H1 (cell line): Measurements from ENCODE around the gene SGCD. TPM values are rescaled to one million over a fixed set of nuclear protein-coding genes. Genes with fewer than 3 reads are reported as not detected.

Experiments
- CTCF ChIA-PET: fragments of 300-600 bp; sonication (Branson Sonifier 250); formaldehyde crosslinking; loops from one replicate; lab custom pipeline; 2021; ENCODE audit not compliant: partially characterized antibody; lab: Charles Lee
- POLR2A ChIA-PET: fragments of 300-600 bp; sonication (Branson Sonifier 250); formaldehyde crosslinking; loops from one replicate; lab custom pipeline; 2021; ENCODE audit warnings: inconsistent platforms; ENCODE audit not compliant: partially characterized antibody; lab: Charles Lee
- DNase-seq, 2 experiments: peaks; one replicate each; pipeline versions ENCODE4 v3.0.0 to v3.0.0-alpha.2; 2010 to 2022; ENCODE audit warnings: low spot score in 2 of 2, low read depth in 1 of 2, mixed read lengths in 1 of 2
- FAIRE-seq: peaks from 2 replicates; lab custom pipeline; 2011; peaks lifted over from hg19 to GRCh38; lab: Jason Lieb, UNC
- H2AFZ ChIP-seq: 2 replicates; pipeline ENCODE4 v1.8.1; 2012; ENCODE audit warnings: low read length, inconsistent platforms
- H2AK5ac ChIP-seq: 2 replicates; pipeline ENCODE4 v1.6.1; 2013; ENCODE audit warnings: low read depth, low read length
- H2BK120ac ChIP-seq: replicated peaks from 2 replicates; pipeline ENCODE3; 2013; ENCODE audit warnings: low read depth, low read length, inconsistent platforms
- H2BK12ac ChIP-seq: 2 replicates; pipeline ENCODE4 v1.6.1; 2013; ENCODE audit warnings: low read depth, low read length
- H2BK15ac ChIP-seq: 2 replicates; pipeline ENCODE4 v1.6.1; 2013; ENCODE audit warnings: low read length
- H2BK20ac ChIP-seq: 2 replicates; pipeline ENCODE4 v1.6.1; 2013; ENCODE audit warnings: low read length
- H2BK5ac ChIP-seq: 2 replicates; pipeline ENCODE4 v1.6.1; 2013; ENCODE audit warnings: low read depth, low read length
- H3K14ac ChIP-seq: 2 replicates; pipeline ENCODE4 v1.6.1; 2013; ENCODE audit warnings: inconsistent platforms; ENCODE audit not compliant: insufficient read length
- H3K18ac ChIP-seq: 2 replicates; pipeline ENCODE4 v1.6.1; 2013; ENCODE audit warnings: low read length; ENCODE audit errors: extremely low read depth
- H3K23ac ChIP-seq: 2 replicates; pipeline ENCODE4 v1.6.1; 2013; ENCODE audit warnings: inconsistent platforms; ENCODE audit not compliant: insufficient read length
- H3K23me2 ChIP-seq: 2 replicates; pipeline ENCODE4 v1.6.1; 2013; ENCODE audit warnings: low read depth, low read length
- H3K27ac ChIP-seq: 2 replicates; pipeline ENCODE4 v1.6.1; 2011; ENCODE audit warnings: low read depth, low read length, inconsistent platforms
- H3K27me3 ChIP-seq, 4 experiments: replicated peaks in 1 of 4; 1 replicate in 1 of 4; 2 replicates in 3 of 4; pipeline versions ENCODE4 v1.6.1 to v1.8.1; 2011 to 2013; ENCODE audit warnings: low read length in 3 of 4, mild to moderate bottlenecking in 3 of 4, inconsistent platforms in 2 of 4, mixed read lengths in 2 of 4, moderate library complexity in 1 of 4; ENCODE audit not compliant: control insufficient read depth in 3 of 4, insufficient read depth in 3 of 4; ENCODE audit errors: extremely low read depth in 1 of 4
- H3K36me3 ChIP-seq, 4 experiments: 2 replicates each; pipeline versions ENCODE4 v1.6.1 to v1.8.1; 2011 to 2013; ENCODE audit warnings: mild to moderate bottlenecking in 4 of 4, low read length in 3 of 4, moderate library complexity in 2 of 4, control low read depth in 1 of 4, inconsistent platforms in 1 of 4; ENCODE audit not compliant: insufficient read depth in 4 of 4, control insufficient read depth in 2 of 4
- H3K4ac ChIP-seq: replicated peaks from 2 replicates; pipeline ENCODE3; 2013; ENCODE audit warnings: low read length, low read depth, mixed read lengths, inconsistent platforms; ENCODE audit not compliant: insufficient read length
- H3K4me1 ChIP-seq, 4 experiments: replicated peaks in 1 of 4; 1 replicate in 1 of 4; 2 replicates in 3 of 4; pipeline versions ENCODE4 v1.6.1 to v1.8.1; 2011 to 2013; ENCODE audit warnings: low read length in 3 of 4, inconsistent platforms in 2 of 4, mixed read lengths in 1 of 4; ENCODE audit not compliant: insufficient read depth in 4 of 4, control insufficient read depth in 3 of 4
- H3K4me2 ChIP-seq, 2 experiments: 2 replicates each; pipeline versions ENCODE4 v1.6.1 to v1.8.1; 2011 to 2013; ENCODE audit warnings: low read depth in 2 of 2, low read length in 2 of 2, control low read depth in 1 of 2, inconsistent platforms in 1 of 2, mild to moderate bottlenecking in 1 of 2; ENCODE audit not compliant: insufficient read depth in 1 of 2
- H3K4me3 ChIP-seq, 4 experiments: fragments of 200-600, 300-600 bp in 1 of 4; sonication (generic), shearing (Covaris generic), sonication (Bioruptor Twin) in 1 of 4; 2 replicates each; pipeline versions ENCODE4 v1.5.1 to v1.8.1; 2011 to 2016; ENCODE audit warnings: low read length in 4 of 4, low read depth in 3 of 4, control low read depth in 2 of 4, inconsistent platforms in 2 of 4, mild to moderate bottlenecking in 2 of 4, mixed read lengths in 1 of 4, moderate library complexity in 1 of 4; ENCODE audit not compliant: insufficient read depth in 2 of 4; ENCODE audit errors: extremely low read depth in 1 of 4
- H3K56ac ChIP-seq: replicated peaks from 2 replicates; pipeline ENCODE3; 2013; ENCODE audit warnings: low read depth, mild to moderate bottlenecking, mixed read lengths, low read length, inconsistent platforms; ENCODE audit not compliant: insufficient read length
- H3K79me1 ChIP-seq: 2 replicates; pipeline ENCODE4 v1.6.1; 2013; ENCODE audit warnings: low read depth, low read length, control low read depth
- H3K79me2 ChIP-seq, 2 experiments: 2 replicates each; pipeline versions ENCODE4 v1.6.1 to v1.8.1; 2012 to 2013; ENCODE audit warnings: low read length in 2 of 2, mild to moderate bottlenecking in 2 of 2, inconsistent platforms in 1 of 2; ENCODE audit not compliant: insufficient read depth in 2 of 2, control insufficient read depth in 1 of 2
- H3K9ac ChIP-seq, 4 experiments: replicated peaks in 1 of 4; 1 replicate in 1 of 4; 2 replicates in 3 of 4; pipeline versions ENCODE4 v1.6.1 to v1.8.1; 2011 to 2013; ENCODE audit warnings: low read depth in 3 of 4, low read length in 3 of 4, control low read depth in 2 of 4, mild to moderate bottlenecking in 2 of 4, moderate library complexity in 2 of 4, inconsistent platforms in 1 of 4; ENCODE audit errors: extremely low read depth in 1 of 4
- H3K9me3 ChIP-seq, 2 experiments: 2 replicates each; pipeline versions ENCODE4 v1.6.1 to v1.8.1; 2012 to 2013; ENCODE audit warnings: mild to moderate bottlenecking in 2 of 2, moderate library complexity in 2 of 2, control low read depth in 1 of 2, inconsistent platforms in 1 of 2, low read depth in 1 of 2, low read length in 1 of 2, mixed read lengths in 1 of 2; ENCODE audit not compliant: insufficient read depth in 2 of 2
- H4K20me1 ChIP-seq, 2 experiments: replicated peaks in 1 of 2; 2 replicates each; pipeline versions ENCODE3 to v1.8.1; 2011 to 2013; ENCODE audit warnings: inconsistent platforms in 2 of 2, low read length in 2 of 2, mild to moderate bottlenecking in 1 of 2; ENCODE audit not compliant: insufficient read depth in 2 of 2, control insufficient read depth in 1 of 2
- H4K5ac ChIP-seq: 2 replicates; pipeline ENCODE4 v1.6.1; 2013; ENCODE audit warnings: low read length, low read depth, mixed read lengths, inconsistent platforms; ENCODE audit not compliant: insufficient read length
- H4K8ac ChIP-seq: 2 replicates; pipeline ENCODE4 v1.8.0; 2013; ENCODE audit warnings: mild to moderate bottlenecking, moderate library complexity, low read length, inconsistent platforms; ENCODE audit not compliant: insufficient read depth; ENCODE audit errors: extremely low read depth
- H4K91ac ChIP-seq: replicated peaks from 2 replicates; pipeline ENCODE3; 2013; ENCODE audit warnings: low read length, mixed read lengths, inconsistent platforms; ENCODE audit not compliant: insufficient read length
- CEBPB ChIP-seq: IDR thresholded peaks from 2 replicates; pipeline ENCODE4 v1.6.1; 2012; ENCODE audit warnings: low read depth, low read length
- CHD1 ChIP-seq: IDR thresholded peaks from 2 replicates; pipeline ENCODE4 v1.6.1; 2012; ENCODE audit warnings: low read depth, low read length, improper control_type of control experiment
- SUZ12 ChIP-seq: fragments of 200-600 bp; sonication (generic); IDR thresholded peaks from 2 replicates; pipeline ENCODE4 v1.6.1; 2012; ENCODE audit warnings: mild to moderate bottlenecking, inconsistent platforms, low read length, moderate library complexity, mixed read lengths
- WGBS, 2 experiments: shearing (Covaris generic) in 1 of 2; methylation state at CpG; one replicate each; pipeline versions ENCODE4 v1.1.6 to v1.1.7; 2013 to 2015; ENCODE audit warnings: low lambda C conversion rate in 2 of 2, mixed read lengths in 2 of 2, inconsistent platforms in 1 of 2, low coverage in 1 of 2, missing lambda C conversion rate in 1 of 2; ENCODE audit not compliant: insufficient replicate concordance in 2 of 2, insufficient coverage in 1 of 2, insufficient read length in 1 of 2; ENCODE audit errors: extremely low coverage in 1 of 2, missing lambda C conversion rate in 1 of 2; 5-methylcytosine and 5-hydroxymethylcytosine counted together
- polyA plus RNA-seq, 7 experiments: library from polyadenylated mRNA; depleted of rRNA in 3 of 7; stranded (reverse) in 5 of 7; unstranded in 2 of 7; fragments of >200 nt in 5 of 7; fragments of 200-250 nt in 2 of 7; gene quantifications; 1 replicate in 5 of 7; 2 replicates in 1 of 7; 4 replicates in 1 of 7; pipeline versions ENCODE4 v1.2.1 to v1.2.3, GENCODE V29; 2011 to 2013; ENCODE audit warnings: missing spikeins in 2 of 7, mixed read lengths in 2 of 7
- total RNA-seq: library from RNA; stranded (reverse); fragmentation: NEBNext Ultra II Directional; extraction: Animal tissue kit (Norgen Biotek cat#: 25700); gene quantifications from 2 replicates; pipeline ENCODE4 v1.2.1, GENCODE V29; 2021

Gene SGCD
- total and polyA plus RNA-seq, 2 of the 8 experiments (the other 6 are each of a cell fraction or from before 2014, with no cell fraction given), result 0.04 to 0.08 TPM

GRCh38 chr5:156812959-156813358 is 486.0 kb downstream of the SGCD start:
- DNase-seq (no peak), FAIRE-seq (no peak)
- H4K91ac ChIP-seq, result no peak overlapping the region
- no peak overlapping the region for H3K27ac ChIP-seq
- no peak overlapping the region for H2BK12ac ChIP-seq
- no peak overlapping the region for H3K14ac ChIP-seq
- no peak overlapping the region for H2BK5ac ChIP-seq
- no peaks in the 10 kb centered on the region for H3K4me1 ChIP-seq
- H3K79me1 ChIP-seq, result no peaks in the 10 kb centered on the region
- no peak overlapping the region for H4K8ac ChIP-seq
- no peaks in the 10 kb centered on the region for H3K23me2 ChIP-seq
- H2AK5ac ChIP-seq, result no peak overlapping the region
- H3K4ac ChIP-seq, result no peak overlapping the region
- no peak overlapping the region for H2BK120ac ChIP-seq
- POLR2A ChIA-PET, result no interaction called here
- no peaks in the 10 kb centered on the region for H3K79me2 ChIP-seq
- no peak overlapping the region for H2BK20ac ChIP-seq
- H3K18ac ChIP-seq, result no peak overlapping the region
- H3K4me2 ChIP-seq, result no peak overlapping the region
- no peak overlapping the region for H3K56ac ChIP-seq
- no peak overlapping the region for H2AFZ ChIP-seq
- no peaks in the 10 kb centered on the region for H3K36me3 ChIP-seq
- no peak overlapping the region for H3K4me3 ChIP-seq
- WGBS, 2 experiments, result 95% methylated on average over 1 of the region's 1 CpG; no CpG with 5 or more reads in 1 of the 2 experiments
- CTCF ChIA-PET, result interaction anchor here (1.2 kb wide), 1 partner anchor 12 kb away, joined by 3 read pairs; no protein-coding TSS in a partner anchor
- H3K9me3 ChIP-seq, result no peaks in the 10 kb centered on the region
- H3K23ac ChIP-seq, result no peak overlapping the region
- no peaks in the 10 kb centered on the region for H3K27me3 ChIP-seq
- H2BK15ac ChIP-seq, result no peak overlapping the region
- no peak overlapping the region for H4K5ac ChIP-seq
- no peaks in the 10 kb centered on the region for H4K20me1 ChIP-seq
- no peak overlapping the region for H3K9ac ChIP-seq
- no peak for TF ChIP-seq SUZ12
- no peak for TF ChIP-seq CHD1
- TF ChIP-seq CEBPB, result no peak
